ENCODE results near the gene SRP68. TPM values are rescaled to one million over a fixed set of nuclear protein-coding genes. Genes with fewer than 3 reads are reported as not detected.

The SRP68 gene
- total RNA-seq, 1 experiment from 2014 or later, result 106 TPM

GRCh38 chr17:76038050-76038449 lies 34.3 kb downstream of the SRP68 start:
- no peaks in the 10 kb centered on the region for H3K4me1 Mint-ChIP-seq (ENCODE audit: insufficient read depth, unreplicated experiment)
- DNase-seq (ENCODE audit: unreplicated experiment), result no peak
- BruUV-seq (replicated peaks), result no TSS peak
- POLR2A ChIA-PET, result no interaction called here
- H3K4me3 Mint-ChIP-seq (ENCODE audit: unreplicated experiment), result no peak overlapping the region
- intact Hi-C loops (cut with micrococcal nuclease), result no loop called here
- no peaks in the 10 kb centered on the region for H3K27me3 Mint-ChIP-seq (ENCODE audit: insufficient read depth, unreplicated experiment)
- CTCF ChIA-PET, result interaction anchor here (0.6 kb wide), 1 partner anchor 140 kb away, joined by 3 read pairs; no protein-coding TSS in a partner anchor
- H3K36me3 Mint-ChIP-seq (ENCODE audit: insufficient read depth, unreplicated experiment), result peaks cover 47% of the 10 kb centered on the region
- no peak for TF ChIP-seq CTCF (IDR thresholded peaks at IDR 0.05; ENCODE audit: unreplicated experiment)
- H3K27ac Mint-ChIP-seq (ENCODE audit: low read depth, unreplicated experiment), result no peak overlapping the region
- no peaks in the 10 kb centered on the region for H3K9me3 Mint-ChIP-seq (ENCODE audit: unreplicated experiment)

GRCh38 chr17:76036497-76037261 lies 35.6 kb downstream of the SRP68 start:
- no peak for DNase-seq (ENCODE audit: unreplicated experiment)
- H3K36me3 Mint-ChIP-seq (ENCODE audit: insufficient read depth, unreplicated experiment), result peaks cover 33% of the 10 kb centered on the region
- CTCF ChIA-PET, result no interaction called here
- no peak overlapping the region for H3K27ac Mint-ChIP-seq (ENCODE audit: low read depth, unreplicated experiment)
- H3K27me3 Mint-ChIP-seq (ENCODE audit: insufficient read depth, unreplicated experiment), result no peaks in the 10 kb centered on the region
- no peak overlapping the region for H3K4me3 Mint-ChIP-seq (ENCODE audit: unreplicated experiment)
- no peaks in the 10 kb centered on the region for H3K9me3 Mint-ChIP-seq (ENCODE audit: unreplicated experiment)
- no peaks in the 10 kb centered on the region for H3K4me1 Mint-ChIP-seq (ENCODE audit: insufficient read depth, unreplicated experiment)
- no peak for TF ChIP-seq CTCF (IDR thresholded peaks at IDR 0.05; ENCODE audit: unreplicated experiment)
- POLR2A ChIA-PET, result no interaction called here
- intact Hi-C loops (cut with micrococcal nuclease), result no loop called here
- no TSS peak for BruUV-seq (replicated peaks)

- intact Hi-C loops (cut with micrococcal nuclease), result no loop called here
- BruUV-seq (replicated peaks), result no TSS peak
- H3K27me3 Mint-ChIP-seq (ENCODE audit: insufficient read depth, unreplicated experiment), result no peaks in the 10 kb centered on the region
- ChIA-PET POLR2A (interaction anchor here (0.6 kb wide), 2 partner anchors 11 to 129 kb away, joined by 3 read pairs; no protein-coding TSS in a partner anchor), CTCF (no interaction called here)
- H3K4me3 Mint-ChIP-seq (ENCODE audit: unreplicated experiment), result no peak overlapping the region
- no peak for TF ChIP-seq CTCF (IDR thresholded peaks at IDR 0.05; ENCODE audit: unreplicated experiment)
- no peaks in the 10 kb centered on the region for H3K4me1 Mint-ChIP-seq (ENCODE audit: insufficient read depth, unreplicated experiment)
- H3K27ac Mint-ChIP-seq (ENCODE audit: low read depth, unreplicated experiment), result no peak overlapping the region
- H3K36me3 Mint-ChIP-seq (ENCODE audit: insufficient read depth, unreplicated experiment), result peaks cover 19% of the 10 kb centered on the region
- no peaks in the 10 kb centered on the region for H3K9me3 Mint-ChIP-seq (ENCODE audit: unreplicated experiment)
- DNase-seq (ENCODE audit: unreplicated experiment), result no peak
Measured at GRCh38 chr17:76034428-76035350, 37.6 kb downstream of the SRP68 start.

GRCh38 chr17:76033139-76033538 lies 39.2 kb downstream of the SRP68 start:
- intact Hi-C loops (cut with micrococcal nuclease), result no loop called here
- H3K27me3 Mint-ChIP-seq (ENCODE audit: insufficient read depth, unreplicated experiment), result no peaks in the 10 kb centered on the region
- TF ChIP-seq CTCF (IDR thresholded peaks at IDR 0.05; ENCODE audit: unreplicated experiment), result no peak
- H3K4me3 Mint-ChIP-seq (ENCODE audit: unreplicated experiment), result no peak overlapping the region
- H3K27ac Mint-ChIP-seq (ENCODE audit: low read depth, unreplicated experiment), result no peak overlapping the region
- no peaks in the 10 kb centered on the region for H3K4me1 Mint-ChIP-seq (ENCODE audit: insufficient read depth, unreplicated experiment)
- H3K9me3 Mint-ChIP-seq (ENCODE audit: unreplicated experiment), result no peaks in the 10 kb centered on the region
- ChIA-PET CTCF (interaction anchor here (0.6 to 1.2 kb wide), 3 partner anchors 14 to 19 kb away, joined by 3 to 5 read pairs (median 3); no protein-coding TSS in a partner anchor), POLR2A (interaction anchor here (0.9 kb wide), 2 partner anchors 14 to 38 kb away, joined by 3 to 4 read pairs; no protein-coding TSS in a partner anchor)
- peaks cover 3% of the 10 kb centered on the region for H3K36me3 Mint-ChIP-seq (ENCODE audit: insufficient read depth, unreplicated experiment)
- no peak for DNase-seq (ENCODE audit: unreplicated experiment)
- BruUV-seq (replicated peaks), result no TSS peak
